ENCODE data around the gene PELI2.

Gene PELI2, protein sequence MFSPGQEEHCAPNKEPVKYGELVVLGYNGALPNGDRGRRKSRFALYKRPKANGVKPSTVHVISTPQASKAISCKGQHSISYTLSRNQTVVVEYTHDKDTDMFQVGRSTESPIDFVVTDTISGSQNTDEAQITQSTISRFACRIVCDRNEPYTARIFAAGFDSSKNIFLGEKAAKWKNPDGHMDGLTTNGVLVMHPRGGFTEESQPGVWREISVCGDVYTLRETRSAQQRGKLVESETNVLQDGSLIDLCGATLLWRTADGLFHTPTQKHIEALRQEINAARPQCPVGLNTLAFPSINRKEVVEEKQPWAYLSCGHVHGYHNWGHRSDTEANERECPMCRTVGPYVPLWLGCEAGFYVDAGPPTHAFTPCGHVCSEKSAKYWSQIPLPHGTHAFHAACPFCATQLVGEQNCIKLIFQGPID

DNA sequence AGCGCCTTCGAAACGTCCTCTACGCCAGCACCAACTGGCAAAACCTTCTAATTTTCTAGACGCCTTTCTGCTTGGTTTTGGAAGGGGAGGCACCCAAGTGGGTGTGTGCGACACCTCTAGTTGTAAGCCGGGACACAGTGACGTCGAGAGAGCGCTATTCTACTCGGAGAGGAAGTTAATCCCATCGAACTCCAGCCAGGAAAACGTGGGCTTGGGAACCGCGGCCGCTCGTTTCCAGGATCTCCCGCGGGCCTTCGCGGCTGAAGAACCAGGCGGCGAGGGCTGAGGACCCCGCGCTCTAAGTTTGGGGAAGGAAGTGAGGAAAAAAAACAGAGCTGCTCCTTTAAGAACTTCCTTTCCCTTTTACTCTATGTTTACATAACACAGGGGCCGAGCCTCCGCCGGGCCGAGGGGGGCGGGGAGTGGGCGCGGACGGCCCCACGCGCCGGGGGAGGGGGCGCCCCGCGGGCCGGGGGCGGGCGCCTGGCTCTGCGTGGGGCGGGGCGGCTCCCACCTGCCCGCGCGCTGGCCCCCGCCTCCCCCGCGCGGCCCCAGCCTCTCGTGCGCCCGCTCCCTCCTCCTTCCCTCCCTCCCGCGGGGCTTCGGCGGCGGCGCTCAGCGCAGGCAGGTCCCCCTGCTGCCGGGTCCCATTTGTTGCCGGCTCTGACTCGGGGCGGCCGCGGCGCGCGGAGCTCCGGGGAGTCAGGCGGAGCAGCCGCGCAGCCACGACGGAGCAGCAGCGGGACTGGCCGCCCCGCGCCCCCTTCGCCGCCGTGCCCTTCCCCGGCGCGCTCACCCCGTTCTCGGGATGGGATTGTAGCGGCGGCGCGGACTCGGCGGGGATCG is at the start of gene PELI2:
Gene PELI2 (plus strand): TSS at position 647 of the 846 bp plus-strand sequence. CDS start 250 bp downstream, outside the sequence.
- DNase-seq: peak; percentile 80

DNA sequence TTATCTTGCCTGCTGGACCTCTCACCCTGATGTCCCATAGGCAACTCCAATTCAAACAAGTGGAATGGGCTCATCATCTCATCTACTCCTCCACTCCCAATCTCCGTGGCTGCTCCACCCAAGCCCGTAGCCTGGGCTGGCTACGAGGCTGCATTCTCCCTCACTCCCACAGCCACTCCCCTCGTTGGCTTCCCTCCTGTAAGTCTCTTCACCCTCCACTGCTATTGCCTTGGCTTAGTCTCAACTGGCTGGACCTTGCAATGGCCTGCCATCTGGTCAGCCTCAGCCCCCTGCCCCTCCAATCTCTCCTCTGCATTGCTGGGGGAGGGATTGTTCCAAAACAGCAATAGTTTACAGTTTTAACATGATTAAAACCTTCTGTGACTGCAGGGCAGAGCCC is 44.4 kb upstream of the PELI2 start:
- no peak for DNase-seq

DNA sequence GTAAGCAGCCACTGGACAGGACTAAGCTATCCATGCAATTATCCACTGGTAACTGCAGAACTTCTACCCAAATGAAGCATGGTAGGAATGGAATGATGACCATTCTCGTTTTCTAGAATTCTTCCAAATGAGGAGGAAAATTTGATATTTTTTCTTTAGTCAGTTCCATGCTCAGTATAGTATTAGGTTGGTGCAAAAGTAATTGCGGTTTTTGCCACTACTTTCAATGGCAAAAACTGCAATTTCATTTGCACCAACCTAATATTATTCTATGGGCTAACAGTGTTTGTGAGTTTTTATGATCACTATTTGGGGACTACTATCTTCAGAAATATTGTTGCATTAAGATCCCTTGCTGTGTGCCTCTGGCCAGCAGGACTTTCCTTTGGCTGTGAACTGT is 42.9 kb upstream of the PELI2 start:
- DNase-seq: no peak

DNA sequence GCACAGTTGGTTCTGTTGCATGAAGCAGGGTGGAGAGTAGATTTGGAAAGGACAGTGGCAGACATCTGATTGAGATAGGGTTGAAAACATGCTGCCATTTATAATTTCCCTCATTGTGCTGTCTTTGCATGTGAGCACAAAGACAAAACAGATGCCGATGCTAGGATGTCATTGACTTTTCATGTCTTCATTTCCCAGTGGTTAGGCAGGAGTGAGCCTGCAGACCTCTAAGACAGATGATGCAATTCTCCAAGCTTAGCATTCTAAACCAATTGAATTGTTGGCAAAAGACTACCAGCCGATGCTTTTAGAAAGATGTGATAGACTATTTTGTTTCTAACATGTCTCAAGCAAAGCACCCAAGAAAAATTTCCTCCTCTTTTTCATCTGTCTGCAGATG is 37.1 kb upstream of the PELI2 start:
- no peak for DNase-seq

DNA sequence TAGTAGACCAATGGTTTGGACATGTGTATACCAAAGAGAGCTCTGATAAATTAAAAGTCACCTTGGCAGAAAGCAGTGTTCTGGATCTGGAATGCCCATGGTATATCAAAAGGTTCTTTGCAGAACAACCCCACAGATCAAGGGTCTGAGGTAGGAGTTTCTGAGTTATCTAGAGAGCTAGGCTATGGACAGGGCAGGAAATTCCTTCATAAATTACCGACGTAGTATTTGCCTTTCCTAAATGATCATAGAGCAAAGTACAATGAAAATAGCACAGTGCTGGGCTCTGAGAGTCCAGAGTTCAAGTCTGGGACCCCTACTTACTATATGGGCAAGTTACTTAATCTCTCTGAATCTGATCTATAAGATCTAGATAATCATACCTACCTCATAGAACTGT is 35.3 kb upstream of the PELI2 start:
- DNase-seq: no peak

DNA sequence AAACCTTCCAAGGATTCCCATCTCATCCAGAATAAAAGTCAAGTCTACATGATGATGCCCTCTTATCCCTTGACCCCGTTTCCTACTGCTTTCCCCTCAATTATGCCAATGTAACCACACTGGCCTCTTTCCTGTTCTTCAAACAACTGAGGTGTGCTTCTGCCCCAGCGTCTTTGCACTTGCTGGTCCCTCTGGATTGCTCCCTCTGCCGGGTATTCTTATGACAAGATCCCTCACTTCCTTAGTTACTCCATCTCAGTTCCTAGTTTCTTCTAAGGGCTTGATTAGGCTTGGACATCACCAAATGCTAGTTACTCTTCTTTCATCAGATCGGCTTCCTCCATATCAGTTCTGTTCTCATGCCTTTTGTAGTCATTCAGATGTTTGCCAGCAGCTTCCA is 32.7 kb upstream of the PELI2 start:
- DNase-seq: no peak

DNA sequence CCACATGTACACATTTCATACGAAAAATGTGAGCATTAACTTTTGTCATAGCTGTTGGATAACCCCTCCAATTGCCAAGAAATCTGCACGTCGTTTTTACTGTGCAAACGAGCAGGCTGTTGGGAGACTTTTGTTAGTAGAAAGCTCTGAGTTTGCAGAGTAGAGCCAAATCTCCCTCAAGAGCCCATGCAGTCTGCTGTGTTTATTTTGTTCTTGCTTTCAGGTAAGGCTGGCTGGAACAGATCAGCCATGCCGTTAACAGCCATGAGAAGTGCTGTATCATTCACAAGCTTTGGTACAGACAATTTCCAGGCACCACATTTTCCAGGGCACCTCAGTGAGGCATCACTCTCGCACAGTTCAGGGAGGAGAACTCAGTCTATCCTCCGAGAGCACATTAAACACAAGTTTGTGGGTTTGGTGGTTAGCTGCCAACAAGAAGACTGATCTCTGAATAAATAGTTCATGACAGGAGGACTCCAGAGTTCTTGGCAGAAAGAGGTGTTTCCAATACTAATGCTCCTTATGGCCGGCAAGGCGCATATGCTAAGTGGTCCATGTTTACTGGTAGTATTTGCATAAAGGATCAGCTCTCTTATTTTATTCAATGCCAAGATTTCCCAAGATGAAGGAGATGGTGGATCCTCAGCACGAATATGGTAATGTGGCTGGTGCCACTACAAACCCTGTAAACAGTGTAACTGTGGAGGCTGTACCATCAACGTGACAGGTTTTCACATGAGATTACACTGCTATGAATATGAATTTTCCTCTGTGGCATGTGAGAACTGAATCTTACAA is 30.3 kb upstream of the PELI2 start:
- DNase-seq: no peak

DNA sequence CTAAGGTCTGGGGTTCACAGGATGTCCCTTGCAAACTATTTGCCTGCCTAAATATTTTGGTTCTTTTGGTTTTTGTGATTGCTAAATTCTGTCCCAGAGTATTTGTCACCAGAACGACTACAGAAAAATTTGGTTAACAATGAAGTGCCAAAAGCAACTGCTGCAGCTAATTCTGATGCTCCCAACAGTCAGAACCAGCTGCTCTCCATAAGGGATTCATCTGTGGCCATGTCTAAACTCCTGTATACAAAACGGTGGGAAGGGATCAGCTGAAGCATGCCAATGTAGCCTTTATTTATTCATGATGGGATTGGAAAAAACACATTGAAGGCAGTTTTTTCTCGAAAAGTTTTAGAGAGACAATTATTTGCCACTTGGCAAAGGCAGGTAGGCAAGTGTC is 29.3 kb upstream of the PELI2 start:
- DNase-seq: no peak

DNA sequence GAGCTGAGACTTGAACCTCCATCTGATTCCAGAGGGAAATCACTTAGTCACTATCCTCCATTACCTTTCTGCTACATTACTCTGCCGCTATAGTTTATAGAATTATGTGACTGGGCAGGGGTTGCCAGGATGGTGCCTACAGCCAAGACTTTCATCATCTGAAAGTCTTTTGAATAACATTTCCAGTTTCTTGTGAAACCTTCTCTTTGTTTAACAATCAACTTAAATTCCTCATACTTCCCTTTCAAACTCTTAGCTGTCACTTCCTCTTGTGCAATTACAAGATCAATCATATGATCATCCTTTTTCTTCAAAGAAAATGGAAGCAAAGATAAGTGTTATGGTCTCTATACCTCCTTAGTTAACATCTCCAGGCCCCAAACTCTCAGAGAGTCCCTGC is 25.4 kb upstream of the PELI2 start:
- peak; percentile 31 for DNase-seq

DNA sequence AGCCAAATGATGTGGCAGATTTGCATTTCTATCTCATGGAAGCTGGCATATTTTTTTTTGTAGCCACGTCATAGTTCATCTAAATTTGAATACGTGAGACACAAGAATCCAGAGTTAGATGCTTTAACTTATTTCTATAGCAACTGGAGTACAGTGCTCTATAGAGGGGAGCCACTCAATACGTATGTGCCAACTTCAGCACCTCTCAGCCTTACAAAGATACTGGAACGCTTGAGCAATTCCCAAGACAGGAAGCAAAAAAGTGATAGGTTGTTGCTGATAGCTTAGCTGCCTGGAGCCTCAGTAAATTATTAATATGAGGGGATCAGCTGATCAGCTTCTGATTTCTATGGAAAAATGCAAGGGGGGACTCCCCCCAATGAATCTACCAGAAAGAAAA is 24.1 kb upstream of the PELI2 start:
- peak; percentile 8 for DNase-seq

DNA sequence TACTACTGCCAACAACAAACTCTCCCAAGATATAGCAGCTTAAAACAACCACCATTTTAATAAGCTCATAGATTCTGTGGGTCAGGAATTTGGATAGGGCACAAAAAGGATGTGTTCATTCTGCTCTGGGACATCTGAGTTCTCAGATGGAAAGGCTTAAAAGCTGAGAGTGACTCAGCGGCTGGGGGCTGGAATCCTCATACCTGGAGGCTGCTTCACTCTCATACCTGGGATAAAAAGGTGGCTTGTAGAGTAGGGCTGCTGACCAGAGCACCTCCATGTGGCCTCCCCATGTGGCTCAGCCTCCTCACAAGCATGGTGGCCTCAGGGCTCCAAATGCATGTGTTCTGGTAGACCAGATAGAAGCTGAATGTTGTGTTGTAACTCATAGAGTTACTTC is 20.2 kb upstream of the PELI2 start:
- DNase-seq: no peak

DNA sequence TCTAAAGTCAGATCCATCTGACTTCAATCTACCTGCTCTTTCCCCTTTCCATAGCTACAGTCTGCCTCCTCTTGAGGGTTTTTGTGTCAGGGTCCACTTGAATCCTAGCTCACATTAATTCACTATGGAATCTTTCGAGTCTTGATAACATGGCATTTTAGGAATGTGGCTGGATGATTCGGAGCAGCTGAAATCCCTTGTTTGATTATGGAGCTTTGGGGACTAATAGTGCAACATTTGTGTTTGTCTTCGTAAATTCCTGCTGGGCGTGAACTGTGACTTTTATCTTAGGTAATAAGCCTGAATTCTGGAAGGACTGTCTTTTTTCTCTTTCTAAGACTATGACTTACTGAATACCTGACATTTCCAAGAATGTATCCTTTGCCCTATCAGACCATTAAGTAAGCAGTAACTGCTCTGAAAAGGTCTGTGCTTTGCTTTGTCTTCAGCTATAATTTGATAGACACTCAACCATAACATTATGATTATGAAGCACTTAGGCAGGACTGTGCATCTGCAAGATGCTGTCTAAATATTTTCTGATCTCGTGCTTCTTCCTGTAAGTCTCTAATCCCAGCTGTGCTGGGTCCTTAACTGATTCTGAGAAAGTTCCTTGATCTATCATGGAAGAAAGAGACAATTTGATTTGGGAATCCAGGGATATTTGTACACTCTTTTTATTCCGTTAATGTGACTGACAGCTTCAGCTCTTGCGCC is 19.0 kb upstream of the PELI2 start:
- DNase-seq: no peak

DNA sequence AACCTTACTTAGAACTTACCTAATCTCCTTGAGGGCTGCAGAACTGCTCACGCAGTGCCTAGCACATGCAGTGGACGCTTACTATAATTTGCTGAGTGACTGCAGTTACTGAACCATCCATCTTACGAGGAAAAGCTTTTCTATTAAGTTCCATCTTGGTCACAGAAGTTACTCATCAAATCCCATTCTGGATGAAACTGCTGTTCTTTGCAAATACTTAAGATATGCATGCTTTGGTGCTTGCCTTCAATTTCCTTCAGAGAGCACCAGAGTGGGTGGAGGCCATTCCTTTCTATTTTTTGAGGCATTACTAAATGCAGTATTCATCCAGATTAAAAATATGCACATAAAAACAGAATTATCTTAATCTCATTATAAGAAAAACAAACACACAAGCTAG is 17.7 kb upstream of the PELI2 start:
- DNase-seq: no peak

DNA sequence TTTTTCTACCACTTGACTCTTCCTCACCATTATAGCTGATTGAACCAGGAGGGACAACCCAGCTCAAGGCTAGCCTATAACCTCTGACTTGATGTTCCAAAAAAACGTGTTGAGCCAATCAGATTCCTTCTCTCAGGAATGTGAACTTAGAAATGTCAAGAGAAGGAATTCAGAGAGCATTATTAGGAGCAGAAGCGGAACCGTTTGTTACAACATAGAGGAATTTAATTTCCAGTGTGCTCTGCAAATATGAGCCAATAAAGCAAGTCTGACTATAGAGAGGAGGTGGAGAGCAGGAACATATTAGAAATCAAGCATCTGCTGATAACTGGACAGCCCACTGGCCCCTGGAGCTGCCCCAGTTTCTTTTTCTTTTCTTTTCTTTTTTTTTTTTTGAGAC is 15.3 kb upstream of the PELI2 start:
- no peak for DNase-seq

DNA sequence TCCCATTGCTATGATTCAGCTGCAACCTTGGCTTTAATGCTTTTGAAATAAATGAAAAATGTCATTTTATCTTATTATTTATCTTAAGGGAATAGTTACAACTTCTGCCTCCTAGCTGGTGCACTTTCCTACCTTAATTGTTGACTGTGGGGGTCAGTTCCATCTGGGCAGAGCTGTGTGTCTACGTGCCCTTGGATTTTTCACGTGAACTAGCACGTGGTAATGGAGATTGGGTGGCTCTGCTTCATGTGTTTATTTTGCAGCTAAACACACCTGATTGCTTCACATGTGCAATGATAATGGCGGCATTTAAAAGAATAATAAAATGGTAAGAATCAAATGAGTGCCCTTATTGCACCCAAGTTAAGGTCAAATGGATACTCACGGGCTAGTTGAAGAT is 10.6 kb upstream of the PELI2 start:
- no peak for DNase-seq

DNA sequence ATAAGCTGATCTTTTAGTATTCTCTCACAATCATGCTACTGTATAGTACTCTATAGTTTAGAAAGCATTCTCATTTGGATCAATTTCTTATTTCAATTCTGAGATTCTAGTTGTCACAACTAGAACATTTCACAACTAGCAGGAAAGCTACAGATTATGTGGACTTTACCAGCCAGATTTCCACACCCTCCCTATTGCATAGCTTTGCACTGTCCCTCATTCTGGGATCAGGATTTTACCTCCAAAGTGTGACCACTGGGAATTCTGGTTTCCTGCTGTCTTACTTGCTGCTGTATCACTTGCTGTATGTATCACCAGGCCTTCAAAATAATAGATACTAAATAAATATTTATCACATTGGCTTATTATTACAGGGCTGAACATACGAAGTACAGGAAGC is 10.2 kb upstream of the PELI2 start:
- no peak for DNase-seq

DNA sequence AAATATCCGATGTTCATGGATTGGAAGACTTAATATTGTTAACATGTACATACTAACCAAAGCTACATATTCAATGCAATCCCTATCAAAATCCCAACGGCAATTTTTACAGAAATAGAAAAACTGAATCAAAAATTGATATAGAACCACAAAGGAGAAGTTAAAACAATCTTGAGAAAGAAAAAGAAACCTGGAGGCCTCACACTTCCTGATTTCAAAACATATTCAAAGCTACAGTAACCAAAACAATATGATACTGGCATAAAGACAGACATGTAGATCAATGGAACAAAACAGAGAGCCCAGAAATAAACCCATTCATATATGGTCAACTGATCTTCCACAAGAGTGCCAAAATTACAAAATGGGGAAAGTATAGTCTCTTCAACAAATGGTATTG is 5.4 kb upstream of the PELI2 start:
- peak; percentile 34 for DNase-seq

DNA sequence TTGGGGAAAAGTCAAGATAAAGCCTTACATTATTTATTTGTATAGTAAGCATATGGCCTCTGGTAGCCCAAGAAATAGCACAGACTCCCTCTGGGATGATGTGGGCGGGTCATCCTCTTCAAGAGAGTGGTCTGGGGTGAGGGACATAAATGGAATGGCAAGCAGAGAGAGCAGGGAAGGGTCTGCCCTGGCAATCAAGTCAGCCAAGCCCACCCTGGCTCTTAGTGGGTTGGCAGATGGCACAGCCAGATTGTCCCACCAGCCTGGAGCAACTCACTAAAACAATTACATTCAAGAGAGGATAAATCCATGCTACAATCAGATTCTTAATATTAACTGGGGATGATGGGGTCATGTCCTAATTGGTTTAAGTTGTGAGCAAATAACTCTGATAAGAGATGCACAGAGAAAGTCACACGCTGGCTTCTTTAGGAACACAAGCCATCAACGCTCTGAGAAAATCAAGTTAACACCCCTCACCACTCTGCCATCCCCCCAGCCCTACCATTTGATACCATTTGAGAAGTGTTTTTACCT is 2.8 kb upstream of the PELI2 start:
- no peak for DNase-seq

DNA sequence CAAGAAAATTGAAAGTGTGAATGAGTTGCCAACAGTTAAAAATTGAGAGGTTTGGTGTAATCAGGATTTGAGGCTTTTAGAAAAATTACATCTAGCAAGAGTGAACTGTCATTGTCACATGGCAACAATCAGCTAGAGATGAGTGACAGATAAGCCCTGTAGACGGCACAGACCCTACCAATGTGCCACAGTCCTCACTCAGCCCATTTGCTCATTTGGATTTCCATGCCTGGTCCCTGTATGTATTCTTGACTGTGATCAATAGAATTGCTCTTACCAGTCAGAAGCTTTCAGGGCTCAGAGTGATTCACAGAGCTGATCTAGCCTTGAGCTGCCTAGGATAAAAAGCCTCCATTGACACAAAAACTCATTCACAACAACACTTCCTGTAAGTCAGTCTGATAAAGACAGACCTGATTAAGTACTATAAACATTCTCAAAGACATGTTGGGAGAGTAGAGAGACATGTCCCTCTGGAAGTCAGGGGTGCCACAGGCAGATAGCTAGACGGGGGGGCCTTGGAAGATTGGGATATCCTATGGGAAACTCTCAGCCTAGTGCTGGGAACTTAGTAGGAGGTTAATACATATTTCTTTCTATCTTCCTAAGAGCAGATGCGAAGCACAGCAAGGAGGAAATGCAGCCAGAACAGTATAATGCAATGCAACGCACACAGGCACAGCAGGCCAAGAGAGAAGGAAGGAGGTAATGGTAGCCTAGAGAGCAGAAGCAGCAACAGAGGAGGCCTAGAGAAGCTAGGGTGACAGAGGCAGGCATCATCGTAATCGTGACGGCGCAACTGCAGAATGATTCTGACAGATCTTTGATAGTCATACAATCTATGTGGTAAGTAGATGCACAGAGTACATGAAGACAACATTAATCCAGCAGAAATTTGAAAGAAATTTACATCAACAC is 2.0 kb upstream of the PELI2 start:
- no peak for DNase-seq

DNA sequence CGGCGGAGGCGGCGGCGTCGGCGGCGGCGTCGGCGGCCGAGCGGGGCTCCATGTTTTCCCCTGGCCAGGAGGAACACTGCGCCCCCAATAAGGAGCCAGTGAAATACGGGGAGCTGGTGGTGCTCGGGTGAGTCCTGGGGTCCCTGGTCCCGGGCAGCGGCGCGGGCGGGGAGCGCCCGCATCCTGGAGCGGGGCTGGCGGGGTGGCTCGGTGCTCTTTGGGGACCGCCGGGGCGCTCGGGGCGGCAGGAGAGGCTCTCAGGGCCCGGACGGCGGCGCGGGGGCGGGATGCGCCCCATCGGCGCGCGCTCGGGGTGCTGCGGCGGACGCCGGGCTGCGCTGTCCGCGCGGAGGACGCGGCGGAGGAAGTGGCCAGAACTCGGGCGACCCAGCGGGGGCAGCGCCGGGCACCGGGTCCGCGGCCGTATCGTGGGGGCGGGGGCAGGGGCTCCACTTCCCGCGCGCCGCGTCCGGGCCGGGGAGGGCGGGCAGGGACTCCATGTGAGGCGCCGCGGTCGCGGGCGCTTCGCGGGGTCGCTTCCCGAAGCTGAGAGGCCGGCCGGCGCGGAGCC is 485 bp downstream of the PELI2 start:
- DNase-seq: peak; percentile 39

Measured in hematopoietic multipotent progenitor cell treated with erythropoietin and hydrocortisone succinate and interleukin-3 and kit ligand, for 6 days (in vitro differentiated cells).